Gastrocnemius medialis (tissue), 4 donors: ENCODE results near the gene BCAP29.

Experiments used
- CTCF ChIP-seq, 5 experiments: fragments of 450-650 bp in 3 of 5; fragments of 200-600 bp in 2 of 5; sonication (generic) in 2 of 5; IDR thresholded peaks in 4 of 5; conservative IDR thresholded peaks in 1 of 5; 1 replicate in 4 of 5; 2 replicates in 1 of 5; pipeline ENCODE4 v1.5.1; 2016 to 2019; ENCODE audit warnings: antibody characterized with exemption in 5 of 5, mild to moderate bottlenecking in 3 of 5, moderate library complexity in 3 of 5
- POLR2A ChIP-seq, 2 donors: fragments of 450-650 bp; IDR thresholded peaks; one replicate each; pipeline ENCODE4 v1.6.1; 2017; ENCODE audit warnings: antibody characterized with exemption in 2 of 2, mild to moderate bottlenecking in 2 of 2, moderate library complexity in 2 of 2

GRCh38 chr7:107530751-107531150, 49.3 kb upstream of the BCAP29 start:
- no peak for TF ChIP-seq CTCF (IDR thresholded peaks at IDR 0.05 in 4 of 5, conservative IDR thresholded peaks at IDR 0.05 in 1 of 5)
- TF ChIP-seq POLR2A (IDR thresholded peaks at IDR 0.05): no peak
